OCI-M2 (cell line): ENCODE measurements around the gene IL1RAP.

Source experiments
- DNase-seq: peaks from one replicate; lab custom pipeline; 2025; ENCODE audit not compliant: unreplicated experiment; lab: John Stamatoyannopoulos, UW

IL1RAP gene

GRCh38 chr3:190605385-190605784, 91.5 kb downstream of the IL1RAP start:
- no peak for DNase-seq

GRCh38 chr3:190606596-190606995, 92.7 kb downstream of the IL1RAP start:
- no peak for DNase-seq

DNA sequence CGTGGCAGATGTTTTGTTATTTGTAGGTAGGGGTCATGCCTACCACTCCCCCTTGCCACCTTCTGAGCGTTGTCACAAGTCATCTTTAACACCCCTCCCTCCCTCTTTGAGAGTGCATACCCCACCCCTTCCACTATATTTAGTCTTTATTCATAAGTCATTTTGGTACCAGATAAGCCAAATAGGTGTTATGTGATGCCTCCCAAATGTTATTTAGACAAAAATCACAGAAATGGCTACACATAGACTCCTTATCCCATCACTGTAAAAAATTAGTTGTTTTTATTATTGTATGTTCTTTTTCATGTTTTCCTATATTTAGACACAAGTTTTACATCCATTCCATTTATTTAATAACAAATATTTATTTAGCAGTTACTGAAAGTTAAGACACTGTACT, 93.1 kb downstream of the IL1RAP start:
- DNase-seq: no peak

- no peak for DNase-seq
Observed at GRCh38 chr3:190608850-190609589, 95.1 kb downstream of the IL1RAP start.

- DNase-seq: no peak
Observed at GRCh38 chr3:190614226-190615059, 100.6 kb downstream of the IL1RAP start.

GRCh38 chr3:190615060-190615384, 101.1 kb downstream of the IL1RAP start:
- DNase-seq: no peak

GRCh38 chr3:190615607-190616006, 101.7 kb downstream of the IL1RAP start:
- no peak for DNase-seq

DNA sequence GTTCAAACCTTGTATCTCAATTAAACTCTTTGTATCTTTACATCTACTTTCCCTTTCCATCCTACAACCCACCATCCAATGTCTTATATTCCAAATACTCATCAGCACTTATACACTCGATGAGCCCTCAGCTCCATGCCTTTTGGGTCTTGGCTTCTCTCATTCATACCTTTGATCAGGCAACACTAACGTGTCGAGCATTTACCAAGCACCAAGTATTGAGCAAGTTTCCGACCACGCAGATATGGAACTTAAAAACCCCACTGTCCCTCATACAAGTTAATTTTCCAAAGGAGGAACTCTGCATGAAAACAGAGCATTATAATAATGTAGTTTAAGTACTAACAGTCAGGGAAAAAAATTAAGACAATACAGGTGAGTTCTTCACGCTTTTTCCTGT, 102.8 kb downstream of the IL1RAP start:
- DNase-seq: no peak

- DNase-seq: no peak
Observed at GRCh38 chr3:190617185-190617584, 103.3 kb downstream of the IL1RAP start.

DNA sequence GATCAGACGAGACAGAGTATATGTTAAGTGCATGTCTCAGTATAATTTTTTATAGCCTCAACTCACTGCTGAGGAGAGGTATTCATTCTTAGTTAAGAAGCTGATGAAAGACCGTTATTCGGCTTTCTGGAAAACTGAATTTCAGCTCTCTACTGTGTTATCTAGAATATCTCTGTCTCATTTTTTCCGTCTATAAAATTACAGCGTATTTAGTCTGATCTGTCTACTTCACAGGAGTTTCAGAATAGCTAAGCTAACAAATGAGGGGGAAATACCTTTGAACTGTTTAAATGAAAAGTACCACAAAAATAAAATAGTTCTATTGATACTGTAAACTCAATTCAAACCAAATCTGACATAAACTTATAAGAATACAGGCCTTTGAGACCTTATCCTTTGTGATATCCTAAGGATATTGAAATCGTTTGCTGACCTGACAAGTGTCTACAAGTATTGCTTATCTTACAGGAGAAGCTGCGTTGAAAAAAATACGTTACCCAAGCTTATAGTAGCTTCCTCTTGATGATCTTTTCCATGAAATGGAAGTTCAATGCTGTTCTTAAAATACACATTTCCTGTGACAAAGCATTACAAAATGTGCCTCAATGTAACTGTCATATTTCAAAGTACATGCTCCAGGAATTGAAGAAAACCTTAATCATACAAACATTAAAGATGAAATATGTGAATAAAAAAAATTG, 104.6 kb downstream of the IL1RAP start:
- no peak for DNase-seq

- DNase-seq: no peak
Observed at GRCh38 chr3:190619353-190619752, 105.5 kb downstream of the IL1RAP start.

DNA sequence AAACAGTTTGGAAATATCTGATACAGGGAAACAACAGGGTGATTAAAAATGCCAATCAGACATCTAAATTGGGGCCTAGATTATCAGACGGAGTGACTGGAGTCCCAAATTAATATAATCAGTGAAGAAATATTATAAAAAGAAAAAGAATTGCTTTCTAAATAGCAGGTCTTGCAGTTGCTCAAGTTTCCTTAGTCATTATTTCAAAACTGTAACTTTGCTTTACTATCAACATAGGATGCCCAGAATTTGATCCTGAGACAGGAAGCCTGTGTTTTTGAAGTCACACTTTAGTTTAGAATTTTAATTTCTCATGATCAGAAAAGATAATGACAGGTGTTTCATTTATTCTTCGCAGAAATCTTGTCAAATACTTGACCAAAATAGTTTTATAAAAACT, 105.9 kb downstream of the IL1RAP start:
- DNase-seq: no peak

GRCh38 chr3:190620886-190621608, 107.2 kb downstream of the IL1RAP start:
- no peak for DNase-seq

GRCh38 chr3:190621927-190622326, 108.0 kb downstream of the IL1RAP start:
- DNase-seq: no peak

DNA sequence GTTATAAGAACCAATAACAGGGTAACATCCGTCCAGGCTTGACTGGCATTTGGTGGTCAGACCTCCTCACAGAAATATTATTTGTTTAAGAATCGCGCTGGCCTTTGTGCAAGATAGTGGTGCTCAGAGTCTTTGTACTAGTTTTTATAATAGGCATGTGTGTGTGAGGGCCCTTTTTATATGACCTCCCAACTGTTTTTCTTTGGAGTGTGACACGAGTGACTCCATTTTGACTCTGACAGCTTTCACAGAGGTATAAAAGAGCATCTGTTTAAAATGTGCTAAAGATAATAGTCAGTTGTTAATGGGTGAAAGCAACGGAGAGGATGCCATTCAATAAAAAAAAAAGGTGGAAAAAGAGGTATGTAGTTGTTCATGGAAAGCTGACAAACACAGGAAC, 110.4 kb downstream of the IL1RAP start:
- no peak for DNase-seq

DNA sequence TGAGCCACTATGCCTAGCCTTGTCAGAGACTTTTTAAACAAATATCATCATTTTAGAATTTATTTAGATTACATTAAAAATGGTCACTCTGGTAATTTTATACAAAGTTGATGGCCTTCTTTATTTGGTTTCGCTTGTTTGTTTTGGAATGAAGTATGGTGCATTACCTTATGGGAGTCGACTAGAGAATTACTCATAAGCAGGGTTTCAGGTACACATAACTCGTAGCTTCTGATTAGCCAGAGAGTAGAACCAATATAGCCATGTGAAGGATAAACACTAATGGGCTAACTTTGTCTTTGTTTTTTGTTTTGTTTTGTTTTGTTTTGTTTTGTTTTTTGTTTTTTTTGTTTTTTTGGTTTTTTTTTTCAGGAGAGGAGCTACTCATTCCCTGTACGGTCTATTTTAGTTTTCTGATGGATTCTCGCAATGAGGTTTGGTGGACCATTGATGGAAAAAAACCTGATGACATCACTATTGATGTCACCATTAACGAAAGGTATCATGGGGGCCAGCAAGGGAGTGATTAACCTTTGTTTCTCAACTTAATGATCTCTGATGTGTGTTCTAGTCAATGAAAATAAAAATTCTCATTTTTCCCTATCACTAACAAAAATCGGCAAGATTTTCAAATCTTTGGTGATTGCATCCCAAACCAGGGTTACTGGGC, 113.2 kb downstream of the IL1RAP start:
- no peak for DNase-seq

- no peak for DNase-seq
Observed at GRCh38 chr3:190629088-190629487, 115.2 kb downstream of the IL1RAP start.

DNA sequence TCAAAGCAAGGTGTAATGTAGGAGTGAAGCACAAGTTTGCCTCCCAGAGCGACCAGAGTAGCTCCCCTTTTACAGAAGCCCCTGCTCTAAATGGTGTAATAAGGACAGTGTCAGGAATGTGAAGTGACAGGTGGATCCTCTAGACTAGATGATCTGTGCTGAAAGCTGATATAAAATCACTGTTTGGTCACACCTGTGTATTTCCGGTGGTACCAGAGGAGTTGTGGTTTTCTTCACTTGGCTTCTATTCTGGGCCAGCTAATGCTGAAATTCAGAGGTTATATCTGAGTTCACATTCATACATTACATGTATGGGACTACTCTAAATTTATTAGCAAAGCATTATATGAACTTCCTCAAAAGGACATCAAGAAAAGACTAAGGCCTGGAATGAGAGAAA, 117.4 kb downstream of the IL1RAP start:
- no peak for DNase-seq

- DNase-seq: no peak
Observed at GRCh38 chr3:190641564-190641963, 127.7 kb downstream of the IL1RAP start.

DNA sequence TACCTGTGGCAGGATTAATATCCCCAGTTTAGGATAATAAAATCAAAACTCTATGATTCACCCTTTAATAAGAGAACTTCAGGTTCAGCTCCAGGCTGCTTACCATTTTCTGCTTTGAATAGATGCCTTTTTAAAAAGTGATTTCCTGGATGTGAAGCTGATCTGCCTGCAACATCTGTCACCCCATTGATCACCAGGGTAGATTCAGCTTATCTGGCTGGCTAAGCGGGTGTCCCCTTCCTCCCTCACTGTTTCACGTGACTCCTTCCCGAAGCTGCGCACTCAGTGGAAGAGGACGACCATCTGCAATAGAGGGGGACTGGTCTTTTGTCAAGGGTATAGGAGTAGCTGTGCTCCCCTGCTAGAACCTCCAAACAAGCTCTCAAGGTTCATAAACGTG, 128.1 kb downstream of the IL1RAP start:
- DNase-seq: no peak

GRCh38 chr3:190644035-190644434, 130.2 kb downstream of the IL1RAP start:
- DNase-seq: no peak
